ENCODE results near the gene AK1. TPM values are rescaled to one million over a fixed set of nuclear protein-coding genes. Genes with fewer than 3 reads are reported as not detected.

The AK1 gene
- total and polyA plus RNA-seq, 2 of the 13 experiments (the other 11 are each of a cell fraction or from before 2014, with no cell fraction given) = 19.1 to 32.8 TPM

GRCh38 chr9:127877566-127877998 is at the start of gene AK1 (continued):
- 0 out of 2 replicates have a peak, but pooled peaks have one; percentile 49 for TF ChIP-seq NRL (CRISPR knock-in tag; IDR thresholded peaks at IDR 0.05; ENCODE audit: borderline replicate concordance)
- no peak for TF ChIP-seq ZNF572 (CRISPR knock-in tag; IDR thresholded peaks at IDR 0.05)
- TF ChIP-seq ZBTB37 (CRISPR knock-in tag; IDR thresholded peaks at IDR 0.05) = no peak
- TF ChIP-seq BCL6 (CRISPR knock-in tag; IDR thresholded peaks at IDR 0.05) = no peak
- no peak for TF ChIP-seq ZNF34 (CRISPR knock-in tag; IDR thresholded peaks at IDR 0.05; ENCODE audit: borderline replicate concordance)
- TF ChIP-seq RFXANK (CRISPR knock-in tag; IDR thresholded peaks at IDR 0.05) = no peak
- no peak for TF ChIP-seq ZNF580 (CRISPR knock-in tag; IDR thresholded peaks at IDR 0.05; ENCODE audit: borderline replicate concordance, low read depth)
- no peak for TF ChIP-seq MIXL1 (CRISPR knock-in tag; IDR thresholded peaks at IDR 0.05)
- TF ChIP-seq ZNF543 (CRISPR knock-in tag; IDR thresholded peaks at IDR 0.05) = no peak
- TF ChIP-seq ZSCAN31 (CRISPR knock-in tag; IDR thresholded peaks at IDR 0.05; ENCODE audit: low read depth) = no peak
- peak in 1 of 2 experiments; percentile 62; a peak in 2 of 4 replicates for TF ChIP-seq POLR2A (IDR thresholded peaks at IDR 0.05; ENCODE audit: insufficient read depth in 1 of 2, low read depth in 2 of 2, low read length in 2 of 2)
- no peak for TF ChIP-seq ATF2 (CRISPR knock-in tag; IDR thresholded peaks at IDR 0.05)
- TF ChIP-seq ARNTL (CRISPR knock-in tag; IDR thresholded peaks at IDR 0.05) = peak; percentile 34; the same call in 1 of the 2 replicates
- TF ChIP-seq TEAD2 (CRISPR knock-in tag; IDR thresholded peaks at IDR 0.05) = no peak
- TF ChIP-seq SMC3 (IDR thresholded peaks at IDR 0.05; ENCODE audit: low read length) = no peak
- no peak for TF ChIP-seq PREB (CRISPR knock-in tag; IDR thresholded peaks at IDR 0.05)
- no peak for TF ChIP-seq RCOR2 (CRISPR knock-in tag; IDR thresholded peaks at IDR 0.05)
- no peak for TF ChIP-seq CREB1 (IDR thresholded peaks at IDR 0.05)
- no peak for TF ChIP-seq CREB1 (CRISPR knock-in tag; IDR thresholded peaks at IDR 0.05)
- no peak for TF ChIP-seq U2AF2 (IDR thresholded peaks at IDR 0.05; ENCODE audit: low read depth, low read length)
- no peak for TF ChIP-seq SRSF4 (IDR thresholded peaks at IDR 0.05; ENCODE audit: low read depth, low read length, poor library complexity, severe bottlenecking)
- TF ChIP-seq LRRFIP1 (CRISPR knock-in tag; conservative IDR thresholded peaks at IDR 0.05) = no peak
- no peak for TF ChIP-seq ZNF768 (CRISPR knock-in tag; IDR thresholded peaks at IDR 0.05)
- TF ChIP-seq SALL2 (CRISPR knock-in tag; IDR thresholded peaks at IDR 0.05) = no peak
- TF ChIP-seq GMEB1 (CRISPR knock-in tag; IDR thresholded peaks at IDR 0.05; ENCODE audit: borderline replicate concordance) = no peak

Measured in HepG2 (cell line).